Measurements from ENCODE around the gene NSMCE4A. TPM values are rescaled to one million over a fixed set of nuclear protein-coding genes. Genes with fewer than 3 reads are reported as not detected.

NSMCE4A gene
- total RNA-seq, 1 experiment from 2014 or later = 72.2 TPM

Other genes starting within 250 kb of the NSMCE4A start
- 45.5 TPM for gene ATE1, start 47.2 kb downstream of the NSMCE4A start, total RNA-seq (2021; ENCODE audit: unreplicated experiment)
- gene TACC2, start 13.9 kb upstream of the NSMCE4A start, total RNA-seq (2021; ENCODE audit: unreplicated experiment) = 133 TPM